Choroid plexus epithelial cell (primary cell): ENCODE measurements around the gene FAM124A.

Source experiments
- DNase-seq: peaks from one replicate; pipeline ENCODE4 v3.0.0-alpha.2; 2010; ENCODE audit warnings: low read depth
- H3K4me3 ChIP-seq: 2 replicates; pipeline ENCODE4 v1.5.1; 2011; ENCODE audit warnings: low read depth, mild to moderate bottlenecking, control low read depth, low read length, moderate library complexity
- CTCF ChIP-seq: conservative IDR thresholded peaks from 2 replicates; pipeline ENCODE4 v1.5.1; 2011; ENCODE audit warnings: low read depth, mild to moderate bottlenecking, control low read depth, inconsistent platforms, low read length, moderate library complexity

The FAM124A gene

DNA sequence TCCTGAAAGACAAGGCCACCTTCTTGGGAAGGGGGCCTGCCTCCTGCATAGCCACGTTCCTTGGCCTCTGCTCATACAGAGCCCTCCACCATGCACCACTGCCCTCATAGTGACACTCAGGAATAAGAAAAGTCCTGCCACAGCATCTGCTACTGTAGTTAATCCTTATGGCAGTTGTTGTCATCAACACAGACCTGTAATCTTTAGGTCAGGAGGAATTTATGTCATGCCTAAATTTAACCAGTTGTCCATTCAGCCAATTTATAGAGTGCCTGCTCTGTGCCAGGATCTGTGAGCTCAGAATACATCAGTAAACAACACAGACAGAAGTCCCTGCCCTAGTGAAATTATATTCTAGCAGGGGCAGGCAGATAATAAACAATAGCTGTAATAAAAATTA, 44.4 kb downstream of the FAM124A start:
- no peak overlapping the region for H3K4me3 ChIP-seq
- TF ChIP-seq CTCF: no peak
- no peak for DNase-seq

DNA sequence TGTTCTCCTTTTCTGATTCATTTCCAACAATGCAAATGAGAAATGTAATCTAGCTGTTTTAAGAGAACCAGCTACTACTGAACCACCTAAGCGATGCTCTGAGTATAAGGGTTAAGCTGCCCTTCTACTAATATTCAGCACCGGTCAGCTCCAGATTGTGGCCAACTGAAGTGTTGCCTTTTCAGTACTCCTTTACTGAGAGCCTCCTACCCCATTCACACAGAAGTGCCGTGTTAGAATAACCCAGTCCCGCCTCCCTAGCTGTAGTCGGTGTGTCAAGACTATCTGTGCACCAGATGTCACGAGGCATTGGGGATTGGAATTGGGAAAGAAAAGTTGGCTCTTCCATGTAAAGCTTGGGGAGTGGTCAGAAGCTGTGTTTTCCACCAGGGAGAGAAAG, 45.4 kb downstream of the FAM124A start:
- TF ChIP-seq CTCF: no peak
- DNase-seq: peak; percentile 23
- no peak overlapping the region for H3K4me3 ChIP-seq

DNA sequence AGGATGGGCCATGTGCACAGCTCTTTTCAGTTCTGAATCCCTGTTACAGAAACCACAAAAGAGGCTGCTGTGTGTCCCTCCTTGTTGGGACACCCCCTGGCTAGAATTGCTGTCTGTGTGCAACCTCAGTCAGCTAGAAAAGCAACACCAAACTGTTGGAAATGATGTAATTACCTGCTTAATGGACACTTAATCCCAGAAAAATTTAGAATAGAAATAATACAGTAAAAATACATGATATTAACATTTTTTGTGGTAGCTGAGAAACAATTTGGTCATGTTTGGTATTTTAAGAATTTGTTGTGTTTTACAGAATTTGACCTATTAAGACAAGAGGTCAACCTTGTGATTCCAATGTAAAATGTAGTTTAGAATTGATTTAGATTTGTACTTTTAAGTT, 46.8 kb downstream of the FAM124A start:
- peak; percentile 75 for DNase-seq
- H3K4me3 ChIP-seq: no peak overlapping the region
- no peak for TF ChIP-seq CTCF

DNA sequence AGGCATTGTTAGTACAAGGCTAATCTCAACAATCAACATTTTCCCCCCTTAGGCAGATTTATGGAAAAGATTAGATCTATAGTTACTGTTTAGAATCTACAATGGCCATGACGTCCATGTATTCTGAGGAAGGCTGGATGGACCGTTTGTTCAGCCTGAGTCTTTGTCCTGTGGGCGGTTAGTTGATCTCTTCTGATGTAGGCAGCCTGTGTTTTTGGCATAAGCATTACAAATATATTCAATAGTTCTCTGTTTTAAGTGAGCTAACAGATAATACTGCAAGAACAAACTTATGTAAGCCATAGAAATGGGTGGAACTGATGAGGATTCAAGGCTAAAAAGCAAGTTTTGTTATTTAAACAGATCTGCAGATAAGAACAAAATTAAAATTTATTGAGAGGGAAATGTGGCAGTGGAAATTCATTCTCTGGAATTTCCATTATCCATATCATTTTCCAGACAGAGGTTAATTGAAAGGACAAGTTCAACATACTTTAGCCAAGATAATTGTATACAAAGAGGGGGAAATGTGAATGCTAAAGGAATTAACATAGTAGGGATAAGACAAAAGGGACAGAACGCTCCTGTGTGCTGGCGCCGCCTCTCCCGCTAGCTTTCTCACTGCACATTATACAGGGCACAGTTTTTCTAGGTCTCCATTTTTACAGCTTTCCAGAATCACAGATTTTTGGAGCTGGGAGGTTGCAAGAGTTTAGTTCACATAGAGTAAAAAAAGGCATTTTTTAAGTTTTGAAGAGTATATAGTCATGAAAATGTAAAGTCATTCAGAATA, 48.6 kb downstream of the FAM124A start:
- no peak for DNase-seq
- no peak for TF ChIP-seq CTCF
- no peak overlapping the region for H3K4me3 ChIP-seq

DNA sequence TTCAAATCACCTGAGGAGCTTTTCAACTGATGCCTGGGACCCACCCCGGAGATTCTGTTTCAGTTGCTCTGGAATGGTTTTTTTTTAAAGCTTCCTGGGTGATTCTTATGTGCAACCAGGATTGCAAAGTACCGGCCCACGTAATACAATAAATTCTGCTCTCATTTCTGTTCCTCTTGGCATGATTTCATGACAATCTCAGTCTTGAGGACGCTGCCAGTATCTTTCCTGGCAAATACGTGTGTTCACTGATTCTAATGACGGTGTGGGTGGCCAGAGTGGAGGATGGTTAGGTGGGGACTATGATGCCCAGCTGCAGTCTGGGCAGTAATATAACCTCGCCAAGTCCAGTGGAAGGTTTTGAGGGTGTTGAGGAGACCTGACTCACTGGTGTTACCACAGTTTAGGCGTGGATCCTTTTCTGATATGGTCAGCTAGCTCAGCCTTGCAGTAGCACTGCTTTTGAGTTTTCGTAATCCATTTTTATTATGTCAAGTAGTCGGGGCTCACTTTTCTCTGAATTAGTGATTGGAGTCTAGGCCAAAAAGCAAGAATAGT, 49.4 kb downstream of the FAM124A start:
- DNase-seq: no peak
- no peak for TF ChIP-seq CTCF
- no peak overlapping the region for H3K4me3 ChIP-seq

GRCh38 chr13:51275101-51275500, 52.9 kb downstream of the FAM124A start:
- peak; percentile 30 for DNase-seq
- H3K4me3 ChIP-seq: no peak overlapping the region
- TF ChIP-seq CTCF: no peak

GRCh38 chr13:51276636-51277035, 54.4 kb downstream of the FAM124A start:
- H3K4me3 ChIP-seq: no peak overlapping the region
- no peak for DNase-seq
- no peak for TF ChIP-seq CTCF
